Stomach (tissue), 4 donors: Measurements from ENCODE around the gene MYH6.
"Not testable (repeated sequence)": the region's sequence is repeated elsewhere in the genome, so short reads cannot be mapped to it uniquely, and the experiment has no call there.

ENCODE experiments used
- EP300 ChIP-seq: sonication (generic); formaldehyde crosslinking; IDR thresholded peaks from one replicate; pipeline ENCODE4 v1.6.1; 2017; ENCODE audit warnings: antibody characterized with exemption
- POLR2A ChIP-seq, 4 donors: fragments of 450-650 bp; IDR thresholded peaks; one replicate each; pipeline ENCODE4 v1.6.1; 2016; ENCODE audit warnings: antibody characterized with exemption in 4 of 4, control low read depth in 2 of 4, mild to moderate bottlenecking in 1 of 4, moderate library complexity in 1 of 4
- POLR2AphosphoS5 ChIP-seq, 3 donors: sonication (generic); formaldehyde crosslinking; IDR thresholded peaks; one replicate each; pipeline ENCODE4 v1.6.1; 2016; ENCODE audit warnings: antibody characterized with exemption in 3 of 3
- TF ChIP-seq, protein P1 (sequence below), 7 experiments: fragments of 450-650 bp in 4 of 7; fragments of 200-600 bp in 3 of 7; sonication (generic) in 3 of 7; IDR thresholded peaks; one replicate each; pipeline ENCODE4 v1.5.1; 2016 to 2019; ENCODE audit warnings: antibody characterized with exemption in 7 of 7, control low read depth in 2 of 7, mild to moderate bottlenecking in 1 of 7

DNA sequence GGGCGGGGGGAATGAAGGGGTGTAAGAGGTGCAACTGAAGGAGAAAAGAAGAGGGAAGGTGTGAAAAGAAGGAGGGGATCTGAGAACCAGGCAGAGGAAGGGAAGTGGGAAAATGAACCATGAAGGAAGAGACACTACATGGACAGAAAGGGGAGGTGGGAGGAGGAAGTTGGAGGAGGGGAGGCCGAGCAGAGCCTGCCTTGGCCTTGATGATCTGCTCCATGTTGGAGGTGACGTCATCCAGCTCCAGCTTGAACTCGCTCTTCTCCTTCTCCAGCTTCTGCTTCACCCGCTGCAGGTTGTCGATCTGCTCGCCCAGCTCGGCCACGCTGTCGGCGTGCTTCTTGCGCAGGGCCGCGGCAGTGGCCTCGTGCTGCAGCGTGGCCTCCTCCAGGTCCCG, 11.6 kb upstream of the MYH6 start:
- TF ChIP-seq, protein P1, sequence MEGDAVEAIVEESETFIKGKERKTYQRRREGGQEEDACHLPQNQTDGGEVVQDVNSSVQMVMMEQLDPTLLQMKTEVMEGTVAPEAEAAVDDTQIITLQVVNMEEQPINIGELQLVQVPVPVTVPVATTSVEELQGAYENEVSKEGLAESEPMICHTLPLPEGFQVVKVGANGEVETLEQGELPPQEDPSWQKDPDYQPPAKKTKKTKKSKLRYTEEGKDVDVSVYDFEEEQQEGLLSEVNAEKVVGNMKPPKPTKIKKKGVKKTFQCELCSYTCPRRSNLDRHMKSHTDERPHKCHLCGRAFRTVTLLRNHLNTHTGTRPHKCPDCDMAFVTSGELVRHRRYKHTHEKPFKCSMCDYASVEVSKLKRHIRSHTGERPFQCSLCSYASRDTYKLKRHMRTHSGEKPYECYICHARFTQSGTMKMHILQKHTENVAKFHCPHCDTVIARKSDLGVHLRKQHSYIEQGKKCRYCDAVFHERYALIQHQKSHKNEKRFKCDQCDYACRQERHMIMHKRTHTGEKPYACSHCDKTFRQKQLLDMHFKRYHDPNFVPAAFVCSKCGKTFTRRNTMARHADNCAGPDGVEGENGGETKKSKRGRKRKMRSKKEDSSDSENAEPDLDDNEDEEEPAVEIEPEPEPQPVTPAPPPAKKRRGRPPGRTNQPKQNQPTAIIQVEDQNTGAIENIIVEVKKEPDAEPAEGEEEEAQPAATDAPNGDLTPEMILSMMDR (IDR thresholded peaks at IDR 0.05) = not testable (repeated sequence)
- TF ChIP-seq POLR2A (IDR thresholded peaks at IDR 0.05); EP300; POLR2AphosphoS5 (IDR thresholded peaks at IDR 0.05): not testable (repeated sequence)
